Heart right ventricle (tissue), 16 donors: Measurements from ENCODE around the gene PPP1R36. TPM values are rescaled to one million over a fixed set of nuclear protein-coding genes. Genes with fewer than 3 reads are reported as not detected.

ENCODE experiments used
- ATAC-seq, 8 donors: fragments of 200-7000 bp; cut with Tn5 transposase; one replicate each; pipeline ENCODE4 v1.9.1; 2020; ENCODE audit warnings: mild to moderate bottlenecking in 8 of 8, moderate library complexity in 8 of 8, moderate number of reproducible peaks in 1 of 8
- DNase-seq, 2 donors: peaks; one replicate each; pipeline ENCODE4 v3.0.0-alpha.2; 2020
- H3K27ac ChIP-seq, 10 donors: fragments of 200-600 bp; sonication (generic) in 2 of 10; one replicate each; pipeline versions ENCODE4 v1.5.0 to v1.8.0; 2020 to 2022; ENCODE audit warnings: mild to moderate bottlenecking in 3 of 10
- H3K27me3 ChIP-seq, 7 donors: fragments of 200-600 bp; one replicate each; pipeline ENCODE4 v1.8.0; 2021 to 2022; ENCODE audit warnings: mild to moderate bottlenecking in 2 of 7
- H3K36me3 ChIP-seq, 9 donors: fragments of 200-600 bp; sonication (generic) in 1 of 9; one replicate each; pipeline versions ENCODE4 v1.5.0 to v1.8.0; 2020 to 2022; ENCODE audit warnings: mild to moderate bottlenecking in 2 of 9
- H3K4me1 ChIP-seq, 9 donors: fragments of 200-600 bp; sonication (generic) in 1 of 9; one replicate each; pipeline versions ENCODE4 v1.5.0 to v1.8.0; 2020 to 2022; ENCODE audit warnings: mild to moderate bottlenecking in 4 of 9
- H3K4me3 ChIP-seq, 10 donors: fragments of 200-600 bp; sonication (generic) in 2 of 10; one replicate each; pipeline versions ENCODE4 v1.5.0 to v1.8.0; 2020 to 2022; ENCODE audit warnings: mild to moderate bottlenecking in 7 of 10, moderate library complexity in 2 of 10
- H3K9me3 ChIP-seq, 11 donors: fragments of 200-600 bp in 10 of 11; sonication (generic) in 2 of 11; one replicate each; pipeline versions ENCODE4 v1.5.0 to v1.8.0; 2013 to 2022; ENCODE audit warnings: mild to moderate bottlenecking in 2 of 11, control low read depth in 1 of 11, moderate library complexity in 1 of 11
- CTCF ChIP-seq, 9 donors: fragments of 200-600 bp; sonication (generic) in 2 of 9; IDR thresholded peaks; one replicate each; pipeline versions ENCODE4 v1.5.0 to v1.8.0; 2021 to 2022; ENCODE audit warnings: antibody characterized with exemption in 9 of 9, mild to moderate bottlenecking in 5 of 9, moderate library complexity in 1 of 9
- WGBS, 2 donors: extraction: QIAGEN DNeasy Blood & Tissue Kit; methylation state at CpG; one replicate each; pipeline ENCODE4 v1.1.7; 2013; ENCODE audit warnings: inconsistent platforms in 1 of 2; 5-methylcytosine and 5-hydroxymethylcytosine counted together
- intact Hi-C, 10 donors: fragments of 100-400 bp; cut with DNase I; formaldehyde crosslinking; loops; one replicate each; pipeline versions ENCODE4 v1.11.1 to v1.14.2; 2022
- polyA plus RNA-seq, 2 donors: library from polyadenylated mRNA; stranded (reverse); fragments of 200-250 nt; gene quantifications; one replicate each; pipeline ENCODE4 v1.2.3, GENCODE V29; 2013
- total RNA-seq, 10 donors: library from RNA; stranded (reverse); fragmentation: NEBNext Ultra II Directional in 3 of 10; extraction: Animal tissue kit (Norgen Biotek cat#: 25700) in 3 of 10; gene quantifications; one replicate each; pipeline versions ENCODE4 v1.2.1 to v1.2.4, GENCODE V29; 2021 to 2023
- donor health status: Arrhythmogenic right ventricular cardiomyopathy.
- donor health status: ischemic (EF 13 %, LVEDD 7.1; RV severe dilation, severe dysfunction).
- donor health status: healthy with polysubstance abuse.
- donor health status: DM: no; HTN: yes; CAD: no.
- donor health status: DM: no; HTN: no; CAD: no.
- donor health status: ischemic (EF 25% LVEDD 6.9; RV normal size, moderate dysfunction).
- donor health status: ischemic (EF 25% LVEDD 5.7; RV mildly dilated, moderate dysfunction).
- donor health status: healthy.
- donor health status: DM: yes; HTN: yes; CAD: no.
- donor health status: Ischemic cardiomyopathy.
- donor health status: ischemic (EF 35%, LVEDD 5.7; RV mildly dilated, moderate dysfunction).
- donor health status: nonischemic (EF 11% LVEDD 7.7; RV severe dilation, severe dysfunction).
- donor health status: DM: yes; HTN: yes; CAD: no.
- donor health status: PGD.
- donor health status: ischemic (EF 29% LVEDD 5.4; RV normal size, mild dysfunction).
- donor health status: nonischemic (EF 23%, LVEDD 6.1; RV moderate dilation, normal function).

The PPP1R36 gene
- total and polyA plus RNA-seq, 12 donors, result 0.07 to 0.85 (median 0.49) TPM; not detected in 2

- H3K9me3 ChIP-seq, result no peaks in the 10 kb centered on the region
- DNase-seq, result peak; percentile 89 to 93
- no peaks in the 10 kb centered on the region for H3K36me3 ChIP-seq
- no peak for TF ChIP-seq CTCF (IDR thresholded peaks at IDR 0.05)
- H3K27ac ChIP-seq, result peak overlapping the region; percentile 97 to 100 (median 99)
- peak; percentile 45 to 76 (median 68) for ATAC-seq
- H3K4me3 ChIP-seq, result peak overlapping the region; percentile 66 to 97 (median 79)
- H3K27me3 ChIP-seq, result no peaks in the 10 kb centered on the region
- WGBS, 2 donors, result 0 to 1% methylated on average over 65 to 68 of the region's 68 CpGs
- intact Hi-C loops, result loop anchor here in 1 of 10 donors (10.0 kb wide), 1 partner anchor 160 kb away; no protein-coding TSS in a partner anchor
- H3K4me1 ChIP-seq, result peaks cover 10 to 72% (median 69%) of the 10 kb centered on the region in 9 donors
Observed at GRCh38 chr14:64504897-64505794, 44.6 kb upstream of the PPP1R36 start.

GRCh38 chr14:64506721-64507120, 43.0 kb upstream of the PPP1R36 start:
- Histone ChIP-seq H3K27me3 (no peaks in the 10 kb centered on the region), H3K4me3 (peak overlapping the region in 8 of 10 donors; percentile 66 to 97 (median 79)), H3K4me1 (peaks cover 8 to 72% (median 69%) of the 10 kb centered on the region in 9 donors), H3K36me3 (no peaks in the 10 kb centered on the region), H3K9me3 (no peaks in the 10 kb centered on the region), H3K27ac (peak overlapping the region in 8 of 10 donors; percentile 23 to 100 (median 99))
- intact Hi-C loops, result loop anchor here in 1 of 10 donors (10.0 kb wide), 1 partner anchor 162 kb away; no protein-coding TSS in a partner anchor
- no peak for DNase-seq
- no peak for ATAC-seq
- WGBS, 2 donors, result 26 to 36% methylated on average over 3 of the region's 3 CpGs
- TF ChIP-seq CTCF (IDR thresholded peaks at IDR 0.05), result no peak

GRCh38 chr14:64507376-64508156, 42.2 kb upstream of the PPP1R36 start:
- no peaks in the 10 kb centered on the region for H3K9me3 ChIP-seq
- intact Hi-C loops, result loop anchor here in 1 of 10 donors (10.0 kb wide), 1 partner anchor 163 kb away; no protein-coding TSS in a partner anchor
- H3K27ac ChIP-seq, result peak overlapping the region in 6 of 10 donors; percentile 2 to 100 (median 98)
- no peaks in the 10 kb centered on the region for H3K27me3 ChIP-seq
- ATAC-seq (no peak), DNase-seq (no peak)
- peak overlapping the region in 2 of 10 donors; percentile 67 to 80 for H3K4me3 ChIP-seq
- 67 to 71% methylated on average over 4 of the region's 4 CpGs for WGBS, 2 donors
- TF ChIP-seq CTCF (IDR thresholded peaks at IDR 0.05), result no peak
- H3K36me3 ChIP-seq, result no peaks in the 10 kb centered on the region
- peaks cover 9 to 72% (median 69%) of the 10 kb centered on the region in 9 donors for H3K4me1 ChIP-seq
